Activated CD4-positive, alpha-beta T cell treated with anti-CD3 and anti-CD28 coated beads for 48 hours (primary cell): ENCODE results near the gene LSM8.
"Not testable (repeated sequence)": the region's sequence is repeated elsewhere in the genome, so short reads cannot be mapped to it uniquely, and the experiment has no call there.

Experiments used
- DNase-seq: peaks from one replicate; pipeline ENCODE4 v3.0.0-alpha.2; 2020

Gene LSM8

DNA sequence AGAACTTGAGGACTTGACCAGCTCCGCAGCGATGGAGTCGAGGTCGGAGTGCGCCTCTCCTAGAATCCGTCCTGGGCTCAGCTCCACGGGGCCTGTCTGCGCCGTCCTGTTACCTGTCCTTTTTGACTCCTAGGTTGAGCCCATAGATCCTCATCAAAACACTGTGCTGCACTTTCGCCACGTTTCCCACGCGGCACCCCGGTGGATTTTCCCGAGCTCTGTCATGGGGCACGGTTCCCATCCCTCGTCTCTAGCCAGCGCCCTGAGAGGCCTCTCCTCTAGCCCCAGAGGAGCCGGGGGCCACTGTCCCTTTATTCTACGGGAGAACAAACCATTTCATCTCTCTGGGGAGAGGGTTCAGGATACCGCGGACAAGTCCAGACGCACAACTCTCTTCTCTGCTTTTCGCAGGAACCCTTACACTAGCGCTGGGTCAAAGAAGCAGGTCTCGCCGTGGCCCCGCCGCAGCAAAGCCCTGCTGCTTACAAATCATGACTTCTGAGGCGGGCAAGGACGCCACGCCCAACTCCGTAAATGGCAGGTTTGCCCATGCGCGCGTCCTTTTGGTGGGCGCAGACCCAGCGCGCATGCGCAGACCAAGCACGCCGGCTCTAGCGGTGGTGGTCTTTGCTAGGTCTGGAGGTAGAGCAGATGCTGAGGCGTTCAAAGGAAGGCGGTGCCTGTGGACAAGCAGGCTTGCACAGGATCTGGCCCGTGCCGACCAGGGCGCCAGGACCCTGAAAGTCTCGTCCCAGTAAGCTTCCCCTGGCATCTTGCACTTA, 30.3 kb downstream of the LSM8 start:
- DNase-seq, result peak; percentile 77

GRCh38 chr7:118214833-118215182, 30.8 kb downstream of the LSM8 start:
- DNase-seq, result no peak

GRCh38 chr7:118217210-118217619, 33.3 kb downstream of the LSM8 start:
- no peak for DNase-seq

DNA sequence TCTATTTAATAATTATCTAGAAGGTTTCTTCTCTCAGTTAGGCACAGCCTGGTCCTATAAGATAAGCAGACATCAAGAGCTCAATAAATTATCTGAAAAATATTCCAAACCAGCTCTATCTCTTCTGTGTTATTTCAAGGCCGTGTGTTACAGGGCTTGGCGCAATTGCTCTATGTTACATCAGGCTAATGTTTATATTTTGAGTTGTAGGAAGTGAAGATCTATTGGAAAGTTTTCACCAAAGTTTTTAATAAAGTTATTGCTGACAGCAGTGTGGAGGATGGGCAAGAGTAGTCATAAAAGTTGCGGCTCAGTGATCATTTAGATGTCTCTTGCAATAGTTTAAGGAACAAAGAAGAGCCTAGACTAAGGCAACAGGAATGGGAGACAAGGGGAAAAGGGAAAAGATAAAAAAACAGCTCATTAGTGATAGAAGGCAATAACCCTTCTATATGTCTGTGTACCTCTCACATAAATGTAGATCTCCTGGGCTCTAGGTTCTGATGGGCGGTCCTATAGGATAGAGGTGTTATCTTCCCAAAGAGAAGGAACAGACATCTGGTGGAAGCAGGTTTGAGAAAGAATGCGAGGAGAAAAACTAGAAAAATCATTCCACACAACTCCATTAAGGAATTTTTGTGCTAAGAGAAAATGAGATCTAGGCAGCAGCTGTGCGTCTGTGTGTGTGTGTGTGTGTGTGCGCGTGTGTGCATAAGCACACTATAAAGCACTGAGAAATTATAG, 34.6 kb downstream of the LSM8 start:
- no peak for DNase-seq

- no peak for DNase-seq
Observed at GRCh38 chr7:118219157-118219512, 35.2 kb downstream of the LSM8 start.

- DNase-seq, result no peak
Observed at GRCh38 chr7:118220583-118220982, 36.6 kb downstream of the LSM8 start.

- no peak for DNase-seq
Observed at GRCh38 chr7:118222591-118222990, 38.6 kb downstream of the LSM8 start.

- no peak for DNase-seq
Observed at GRCh38 chr7:118224521-118224920, 40.6 kb downstream of the LSM8 start, which contains the start of gene ANKRD7. TSS of gene ANKRD7 (plus strand) at chr7:118224704. CDS start at chr7:118224831, 127 bp downstream.

DNA sequence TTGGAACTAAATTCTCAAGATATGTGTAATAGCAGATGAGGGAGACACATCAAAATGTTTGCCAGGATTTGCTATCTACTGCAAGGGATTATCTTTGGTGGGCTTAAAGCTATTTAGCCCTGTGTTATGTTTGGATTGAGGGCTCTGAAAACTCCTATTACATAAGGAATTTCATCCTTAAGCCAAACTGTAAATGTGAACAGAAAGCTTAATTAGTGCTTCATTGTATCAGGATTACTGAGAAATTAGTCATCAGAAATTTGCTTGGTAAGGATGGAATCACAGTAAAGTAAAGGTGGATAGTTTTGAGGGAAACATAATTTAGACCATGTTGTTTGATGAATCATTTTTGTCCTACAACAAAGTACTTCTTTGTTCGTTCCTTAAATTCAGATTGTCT, 48.9 kb downstream of the LSM8 start:
- no peak for DNase-seq

- DNase-seq, result no peak
Observed at GRCh38 chr7:118233799-118234198, 49.8 kb downstream of the LSM8 start.

DNA sequence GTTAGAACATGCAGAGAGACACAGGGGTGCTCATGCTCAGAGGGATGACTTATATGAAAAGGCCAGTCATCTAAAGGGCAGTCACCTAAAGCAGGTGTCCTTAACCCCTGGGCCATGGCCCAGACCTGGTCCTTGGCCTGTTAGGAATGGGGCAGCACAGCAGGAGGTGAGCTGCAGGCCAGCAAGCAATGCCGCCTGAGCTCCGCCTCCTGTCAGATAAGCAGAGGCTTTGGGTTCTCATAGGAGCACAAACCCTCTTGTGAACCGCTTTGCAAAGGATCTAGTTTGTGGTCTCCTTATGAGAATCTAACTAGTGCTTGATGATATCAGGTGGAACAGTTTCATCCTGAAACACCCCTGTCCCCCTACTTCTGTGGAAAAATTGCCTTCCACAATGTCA, 55.0 kb downstream of the LSM8 start:
- DNase-seq, result no peak

GRCh38 chr7:118240320-118240719, 56.4 kb downstream of the LSM8 start:
- not testable (repeated sequence) for DNase-seq
